SU-DHL-6 (cell line): ENCODE data around the gene DMRT3.

Source experiments
- CTCF ChIP-seq: fragments of 200-600 bp; sonication (generic); IDR thresholded peaks from one replicate; pipeline ENCODE4 v1.5.1; 2017; ENCODE audit warnings: antibody characterized with exemption, mild to moderate bottlenecking, low read length, moderate library complexity; ENCODE audit not compliant: insufficient read depth, poor library complexity, severe bottlenecking
- EZH2phosphoT487 ChIP-seq: fragments of 200-600 bp; sonication (generic), shearing (Covaris generic); conservative IDR thresholded peaks from 2 replicates; pipeline ENCODE4 v1.6.1; 2018; ENCODE audit warnings: mild to moderate bottlenecking, antibody characterized with exemption, low read length, moderate library complexity, mixed read lengths

GRCh38 chr9:1028501-1029190 is 52.2 kb downstream of the DMRT3 start:
- no peak for TF ChIP-seq CTCF
- TF ChIP-seq EZH2phosphoT487, result no peak
